DOHH2 (cell line): Measurements from ENCODE around the gene TRAK2.

ENCODE experiments used
- H3F3A ChIP-seq: fragments of 200-600 bp; sonication (generic), shearing (Covaris generic); 2 replicates; pipeline ENCODE4 v1.6.0; 2016; ENCODE audit warnings: antibody characterized with exemption, mild to moderate bottlenecking; ENCODE audit not compliant: control insufficient read depth, insufficient read depth
- H3K27ac ChIP-seq: fragments of 200-600 bp; sonication (generic); 2 replicates; pipeline ENCODE4 v1.5.1; 2014; ENCODE audit warnings: low read depth, mild to moderate bottlenecking, low read length, moderate library complexity
- H3K27me3 ChIP-seq: fragments of 200-600 bp; sonication (generic); 2 replicates; pipeline ENCODE4 v1.6.1; 2014; ENCODE audit warnings: mild to moderate bottlenecking, low read length, mixed read lengths; ENCODE audit not compliant: control insufficient read depth
- H3K36me3 ChIP-seq: fragments of 200-600 bp; sonication (generic); 2 replicates; pipeline ENCODE4 v1.6.1; 2014; ENCODE audit warnings: mild to moderate bottlenecking, low read length, moderate library complexity, mixed read lengths; ENCODE audit not compliant: control insufficient read depth
- H3K4me1 ChIP-seq: fragments of 200-600 bp; sonication (generic); 2 replicates; pipeline ENCODE4 v1.6.1; 2014; ENCODE audit warnings: mild to moderate bottlenecking, low read length, mixed read lengths; ENCODE audit not compliant: control insufficient read depth
- H3K4me2 ChIP-seq: fragments of 200-600 bp; sonication (generic); 2 replicates; pipeline ENCODE4 v1.6.0; 2014; ENCODE audit warnings: mild to moderate bottlenecking, low read length, moderate library complexity
- H3K4me3 ChIP-seq: fragments of 200-600 bp; sonication (generic); 2 replicates; pipeline ENCODE4 v1.5.1; 2014; ENCODE audit warnings: mild to moderate bottlenecking, low read length, mixed read lengths
- H3K79me2 ChIP-seq: fragments of 200-600 bp; sonication (generic); 2 replicates; pipeline ENCODE4 v1.6.1; 2014; ENCODE audit warnings: mild to moderate bottlenecking, low read length, mixed read lengths; ENCODE audit not compliant: control insufficient read depth
- H3K9me2 ChIP-seq: fragments of 200-600 bp; sonication (generic); replicated peaks from 2 replicates; pipeline ENCODE4 v1.6.1; 2014; ENCODE audit warnings: mild to moderate bottlenecking, low read length, mixed read lengths; ENCODE audit not compliant: control insufficient read depth
- H3K9me3 ChIP-seq: fragments of 200-600 bp; sonication (generic); 2 replicates; pipeline ENCODE4 v1.6.1; 2014; ENCODE audit warnings: antibody characterized with exemption, low read length, mixed read lengths; ENCODE audit not compliant: control insufficient read depth, insufficient read depth
- H4K20me1 ChIP-seq: fragments of 200-600 bp; sonication (generic); 2 replicates; pipeline ENCODE4 v1.6.0; 2014; ENCODE audit warnings: low read depth, mild to moderate bottlenecking, antibody characterized with exemption, low read length, moderate library complexity; ENCODE audit not compliant: control insufficient read depth, insufficient read depth
- EZH2phosphoT487 ChIP-seq: fragments of 200-600 bp; sonication (generic); IDR thresholded peaks from 2 replicates; pipeline ENCODE4 v1.6.1; 2017; ENCODE audit warnings: borderline replicate concordance, mild to moderate bottlenecking, antibody characterized with exemption, low read length, moderate library complexity, mixed read lengths
- TF ChIP-seq, protein P1 (sequence below): fragments of 200-600 bp; sonication (generic); IDR thresholded peaks from one replicate; pipeline ENCODE4 v1.5.1; 2014; ENCODE audit warnings: antibody characterized with exemption, mild to moderate bottlenecking, low read depth, low read length; ENCODE audit not compliant: poor library complexity, severe bottlenecking

TRAK2 gene, protein sequence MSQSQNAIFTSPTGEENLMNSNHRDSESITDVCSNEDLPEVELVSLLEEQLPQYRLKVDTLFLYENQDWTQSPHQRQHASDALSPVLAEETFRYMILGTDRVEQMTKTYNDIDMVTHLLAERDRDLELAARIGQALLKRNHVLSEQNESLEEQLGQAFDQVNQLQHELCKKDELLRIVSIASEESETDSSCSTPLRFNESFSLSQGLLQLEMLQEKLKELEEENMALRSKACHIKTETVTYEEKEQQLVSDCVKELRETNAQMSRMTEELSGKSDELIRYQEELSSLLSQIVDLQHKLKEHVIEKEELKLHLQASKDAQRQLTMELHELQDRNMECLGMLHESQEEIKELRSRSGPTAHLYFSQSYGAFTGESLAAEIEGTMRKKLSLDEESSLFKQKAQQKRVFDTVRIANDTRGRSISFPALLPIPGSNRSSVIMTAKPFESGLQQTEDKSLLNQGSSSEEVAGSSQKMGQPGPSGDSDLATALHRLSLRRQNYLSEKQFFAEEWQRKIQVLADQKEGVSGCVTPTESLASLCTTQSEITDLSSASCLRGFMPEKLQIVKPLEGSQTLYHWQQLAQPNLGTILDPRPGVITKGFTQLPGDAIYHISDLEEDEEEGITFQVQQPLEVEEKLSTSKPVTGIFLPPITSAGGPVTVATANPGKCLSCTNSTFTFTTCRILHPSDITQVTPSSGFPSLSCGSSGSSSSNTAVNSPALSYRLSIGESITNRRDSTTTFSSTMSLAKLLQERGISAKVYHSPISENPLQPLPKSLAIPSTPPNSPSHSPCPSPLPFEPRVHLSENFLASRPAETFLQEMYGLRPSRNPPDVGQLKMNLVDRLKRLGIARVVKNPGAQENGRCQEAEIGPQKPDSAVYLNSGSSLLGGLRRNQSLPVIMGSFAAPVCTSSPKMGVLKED

DNA sequence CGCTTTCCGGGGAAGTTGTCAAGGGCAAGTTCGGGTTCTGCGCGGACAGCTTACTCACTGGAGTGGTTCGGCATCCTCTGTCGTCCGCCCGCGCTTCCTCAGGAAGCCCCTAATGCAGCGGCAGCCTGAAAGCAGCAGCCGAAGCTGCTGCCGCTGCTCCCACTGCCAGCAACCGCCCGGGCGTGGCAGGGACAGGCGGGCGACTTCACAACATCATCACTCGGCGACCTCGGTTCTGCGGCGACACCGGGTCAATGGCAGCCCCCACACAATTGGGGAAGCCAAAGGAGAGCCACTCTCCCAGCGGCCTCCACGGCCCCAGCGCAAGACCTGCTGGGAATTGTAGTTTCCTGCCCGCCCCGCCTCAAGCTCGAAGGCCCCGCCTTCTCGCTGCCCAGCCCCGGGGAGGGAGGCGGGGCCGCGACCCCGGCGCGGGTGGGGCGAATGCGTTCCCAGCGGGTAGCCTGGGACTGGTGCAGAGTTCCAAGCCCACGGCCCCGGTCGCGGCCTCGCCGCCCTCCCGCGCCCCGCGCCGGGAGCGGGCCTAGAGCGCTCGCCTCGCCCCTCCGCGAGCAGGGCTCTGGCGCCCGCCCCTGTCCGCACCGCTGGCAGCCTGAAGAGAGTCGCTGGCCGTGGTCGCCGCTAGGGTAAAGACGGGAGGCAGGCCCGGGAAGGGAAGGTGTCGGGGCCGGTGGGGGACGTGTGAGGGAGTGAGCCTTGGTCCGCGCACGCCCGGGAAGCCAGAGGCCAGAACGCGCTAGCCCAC, at the start of gene TRAK2, which contains the start of gene STRADB:
Gene TRAK2 (minus strand): TSS at position 167 of the 766 bp plus-strand sequence. CDS start 30,951 bp downstream, outside the sequence.
Gene STRADB (plus strand): TSS at position 449 of the 766 bp plus-strand sequence. CDS start 3,101 bp downstream, outside the sequence.
- Histone ChIP-seq H3K27me3 (peaks cover 14% of the 10 kb centered on the region), H3K4me3 (peak within 1 kb of the TSS; percentile 81), H4K20me1 (no peaks in the 10 kb centered on the region; the same call in 1 of the 2 replicates), H3K9me3 (no peaks in the 10 kb centered on the region), H3K9me2 (no peaks in the 10 kb centered on the region), H3F3A (0 out of 2 replicates have a peak, but pooled peaks cover 3% of the 10 kb centered on the region), H3K36me3 (no peaks in the 10 kb centered on the region), H3K4me2 (peak within 1 kb of the TSS; percentile 72), H3K4me1 (peaks cover 10% of the 10 kb centered on the region), H3K79me2 (peaks cover 8% of the 10 kb centered on the region), H3K27ac (peak within 1 kb of the TSS; percentile 28)
- TF ChIP-seq, protein P1, sequence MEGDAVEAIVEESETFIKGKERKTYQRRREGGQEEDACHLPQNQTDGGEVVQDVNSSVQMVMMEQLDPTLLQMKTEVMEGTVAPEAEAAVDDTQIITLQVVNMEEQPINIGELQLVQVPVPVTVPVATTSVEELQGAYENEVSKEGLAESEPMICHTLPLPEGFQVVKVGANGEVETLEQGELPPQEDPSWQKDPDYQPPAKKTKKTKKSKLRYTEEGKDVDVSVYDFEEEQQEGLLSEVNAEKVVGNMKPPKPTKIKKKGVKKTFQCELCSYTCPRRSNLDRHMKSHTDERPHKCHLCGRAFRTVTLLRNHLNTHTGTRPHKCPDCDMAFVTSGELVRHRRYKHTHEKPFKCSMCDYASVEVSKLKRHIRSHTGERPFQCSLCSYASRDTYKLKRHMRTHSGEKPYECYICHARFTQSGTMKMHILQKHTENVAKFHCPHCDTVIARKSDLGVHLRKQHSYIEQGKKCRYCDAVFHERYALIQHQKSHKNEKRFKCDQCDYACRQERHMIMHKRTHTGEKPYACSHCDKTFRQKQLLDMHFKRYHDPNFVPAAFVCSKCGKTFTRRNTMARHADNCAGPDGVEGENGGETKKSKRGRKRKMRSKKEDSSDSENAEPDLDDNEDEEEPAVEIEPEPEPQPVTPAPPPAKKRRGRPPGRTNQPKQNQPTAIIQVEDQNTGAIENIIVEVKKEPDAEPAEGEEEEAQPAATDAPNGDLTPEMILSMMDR = no peak
- no peak for TF ChIP-seq EZH2phosphoT487

DNA sequence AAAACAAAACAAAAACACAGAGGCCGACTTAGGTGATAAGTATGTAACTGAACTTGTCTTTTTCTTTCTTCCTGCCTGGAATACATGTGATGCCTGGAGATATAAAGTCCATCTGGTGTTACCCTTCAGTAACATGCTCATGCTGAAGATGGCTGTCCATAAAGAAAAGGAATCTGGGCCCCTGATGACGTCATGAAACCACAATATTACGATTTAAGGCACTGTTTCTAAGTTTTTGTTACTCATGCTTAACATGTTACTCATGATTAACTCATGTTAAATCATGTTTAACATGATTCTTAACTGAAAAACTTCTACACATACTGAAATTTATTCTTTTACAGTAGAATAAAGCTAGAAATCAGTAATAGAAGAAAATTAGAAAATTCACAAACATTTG, 49.3 kb upstream of the TRAK2 start:
- no peak overlapping the region for H3K27ac ChIP-seq
- H3K9me2 ChIP-seq = no peaks in the 10 kb centered on the region
- H3K4me3 ChIP-seq = no peak overlapping the region
- H4K20me1 ChIP-seq = no peaks in the 10 kb centered on the region
- H3K79me2 ChIP-seq = no peaks in the 10 kb centered on the region
- no peaks in the 10 kb centered on the region for H3F3A ChIP-seq
- H3K27me3 ChIP-seq = no peaks in the 10 kb centered on the region
- no peaks in the 10 kb centered on the region for H3K4me1 ChIP-seq
- no peaks in the 10 kb centered on the region for H3K9me3 ChIP-seq
- no peak for TF ChIP-seq EZH2phosphoT487
- TF ChIP-seq, protein P1 = no peak
- H3K4me2 ChIP-seq = no peak overlapping the region
- H3K36me3 ChIP-seq = no peaks in the 10 kb centered on the region

DNA sequence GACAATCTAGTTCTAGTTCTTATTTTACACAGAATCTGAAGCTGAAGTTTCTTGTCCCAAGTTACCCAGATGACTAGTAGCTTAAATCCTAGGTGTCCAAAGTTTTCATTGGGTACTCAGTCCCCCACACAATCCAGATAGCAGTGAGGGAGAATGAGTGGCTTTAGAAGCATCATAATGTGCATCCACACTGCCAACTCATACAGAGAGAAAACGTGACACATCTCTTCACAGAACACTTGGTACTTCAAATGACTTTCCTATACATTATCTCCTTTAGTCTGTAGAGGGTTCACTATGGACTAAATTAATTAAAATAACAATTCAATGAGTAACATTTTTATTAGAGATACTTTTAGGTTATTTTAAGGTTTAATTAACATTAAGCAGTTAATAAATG, 45.5 kb upstream of the TRAK2 start:
- Histone ChIP-seq H3F3A (no peaks in the 10 kb centered on the region), H3K27ac (no peak overlapping the region), H3K36me3 (no peaks in the 10 kb centered on the region), H3K4me2 (no peak overlapping the region), H3K4me3 (no peak overlapping the region), H3K9me2 (no peaks in the 10 kb centered on the region), H3K4me1 (no peaks in the 10 kb centered on the region), H4K20me1 (no peaks in the 10 kb centered on the region), H3K27me3 (peaks cover 21% of the 10 kb centered on the region), H3K9me3 (no peaks in the 10 kb centered on the region), H3K79me2 (no peaks in the 10 kb centered on the region)
- TF ChIP-seq, protein P1 = no peak
- no peak for TF ChIP-seq EZH2phosphoT487
